Measurements from ENCODE around the gene INHBC. TPM values are rescaled to one million over a fixed set of nuclear protein-coding genes. Genes with fewer than 3 reads are reported as not detected.

The INHBC gene
- total RNA-seq (under 1 TPM in 1 of 5 donors, not detected in 4; 0.37 TPM), polyA plus RNA-seq (not detected)
- long read RNA-seq, donor 1: 0 reads
- long read RNA-seq, donor 2: 0 reads
- long read RNA-seq, donor 3: 0 reads
- long read RNA-seq, donor 4: 0 reads
- long read RNA-seq, donor 5: 0 reads
- long read RNA-seq, donor 6: 0 reads
- long read RNA-seq, donor 7: 0 reads
- long read RNA-seq, donor 8: 0 reads
- long read RNA-seq, donor 9: 0 reads
- long read RNA-seq, donor 10: 0 reads

- intact Hi-C loops (cut with DNase I; ENCODE audit: low total_unique reads): no loop called here
- DNase-seq: peak in 1 of 2 donors; percentile 20
- 66 to 73% (median 70%) methylated on average over 6 to 8 of the region's 8 CpGs for WGBS, 5 donors
- Histone ChIP-seq H3K4me3 (no peak within 1 kb of the TSS), H3K4me1 (peaks cover 4 to 11% (median 9%) of the 10 kb centered on the region in 4 donors), H3K36me3 (no peaks in the 10 kb centered on the region), H3K9me3 (no peaks in the 10 kb centered on the region), H3K27me3 (no peaks in the 10 kb centered on the region), H3K27ac (no peak within 1 kb of the TSS)
- TF ChIP-seq POLR2A (IDR thresholded peaks at IDR 0.05) (no peak), CTCF (IDR thresholded peaks at IDR 0.05) (no peak)
Observed at GRCh38 chr12:57434517-57435223, at the start of gene INHBC. Gene INHBC (plus strand): TSS chr12:57434784. CDS start chr12:57434887, 103 bp downstream.

- WGBS, 5 donors: 79 to 98% (median 95%) methylated on average over 3 of the region's 3 CpGs
- TF ChIP-seq CTCF (IDR thresholded peaks at IDR 0.05): no peak
- TF ChIP-seq EP300 (IDR thresholded peaks at IDR 0.05): no peak
- no peak for TF ChIP-seq POLR2AphosphoS5 (IDR thresholded peaks at IDR 0.05)
- no peak for TF ChIP-seq POLR2A (IDR thresholded peaks at IDR 0.05)
- H3K4me3 ChIP-seq: no peak overlapping the region
- no peaks in the 10 kb centered on the region for H3K27me3 ChIP-seq
- no peaks in the 10 kb centered on the region for H3K9me3 ChIP-seq
- peaks cover 0 to 43% (median 37%) of the 10 kb centered on the region in 4 donors for H3K36me3 ChIP-seq
- no peak overlapping the region for H3K27ac ChIP-seq
- DNase-seq: no peak
- H3K4me1 ChIP-seq: peaks cover 0 to 5% (median 0%) of the 10 kb centered on the region in 4 donors
- intact Hi-C loops (cut with DNase I; ENCODE audit: low total_unique reads): no loop called here
Observed at GRCh38 chr12:57385586-57385985, 49.0 kb upstream of the INHBC start.

GRCh38 chr12:57386187-57386720 is 48.3 kb upstream of the INHBC start:
- H3K9me3 ChIP-seq: no peaks in the 10 kb centered on the region
- WGBS, 5 donors: 96 to 100% (median 98%) methylated on average over 1 to 33 of the region's 33 CpGs
- intact Hi-C loops (cut with DNase I; ENCODE audit: low total_unique reads): no loop called here
- H3K4me3 ChIP-seq: no peak overlapping the region
- peaks cover 0 to 44% (median 39%) of the 10 kb centered on the region in 4 donors for H3K36me3 ChIP-seq
- H3K27ac ChIP-seq: no peak overlapping the region
- no peaks in the 10 kb centered on the region for H3K27me3 ChIP-seq
- TF ChIP-seq POLR2A (IDR thresholded peaks at IDR 0.05) (no peak), CTCF (IDR thresholded peaks at IDR 0.05) (no peak), EP300 (IDR thresholded peaks at IDR 0.05) (no peak), POLR2AphosphoS5 (IDR thresholded peaks at IDR 0.05) (no peak)
- no peak for DNase-seq
- H3K4me1 ChIP-seq: peaks cover 0 to 5% (median 0%) of the 10 kb centered on the region in 4 donors

GRCh38 chr12:57388425-57388824 is 46.2 kb upstream of the INHBC start:
- no peak for TF ChIP-seq CTCF (IDR thresholded peaks at IDR 0.05)
- no peak for TF ChIP-seq EP300 (IDR thresholded peaks at IDR 0.05)
- no peak for TF ChIP-seq POLR2A (IDR thresholded peaks at IDR 0.05)
- no peak for TF ChIP-seq POLR2AphosphoS5 (IDR thresholded peaks at IDR 0.05)
- no peak overlapping the region for H3K4me3 ChIP-seq
- H3K4me1 ChIP-seq: peaks cover 0 to 5% (median 0%) of the 10 kb centered on the region in 4 donors
- no peak for DNase-seq
- 83 to 92% (median 88%) methylated on average over 5 of the region's 5 CpGs for WGBS, 5 donors
- H3K27me3 ChIP-seq: no peaks in the 10 kb centered on the region
- intact Hi-C loops (cut with DNase I; ENCODE audit: low total_unique reads): no loop called here
- H3K36me3 ChIP-seq: peaks cover 0 to 58% (median 51%) of the 10 kb centered on the region in 4 donors
- H3K27ac ChIP-seq: no peak overlapping the region
- no peaks in the 10 kb centered on the region for H3K9me3 ChIP-seq

All from stomach (tissue), 19 donors.